B cell (primary cell): ENCODE results near the gene SOCS3.

Source experiments
- EZH2 ChIP-seq: IDR thresholded peaks from 2 replicates; pipeline ENCODE4 v1.6.1; 2012; ENCODE audit warnings: borderline replicate concordance, low read depth, mild to moderate bottlenecking, moderate library complexity, low read length; ENCODE audit not compliant: insufficient read depth, poor library complexity, severe bottlenecking
- TF ChIP-seq, protein P1 (sequence below): fragments of 200-600 bp; IDR thresholded peaks from one replicate; pipeline ENCODE4 v1.8.0; 2022; ENCODE audit warnings: antibody characterized with exemption, mild to moderate bottlenecking

DNA sequence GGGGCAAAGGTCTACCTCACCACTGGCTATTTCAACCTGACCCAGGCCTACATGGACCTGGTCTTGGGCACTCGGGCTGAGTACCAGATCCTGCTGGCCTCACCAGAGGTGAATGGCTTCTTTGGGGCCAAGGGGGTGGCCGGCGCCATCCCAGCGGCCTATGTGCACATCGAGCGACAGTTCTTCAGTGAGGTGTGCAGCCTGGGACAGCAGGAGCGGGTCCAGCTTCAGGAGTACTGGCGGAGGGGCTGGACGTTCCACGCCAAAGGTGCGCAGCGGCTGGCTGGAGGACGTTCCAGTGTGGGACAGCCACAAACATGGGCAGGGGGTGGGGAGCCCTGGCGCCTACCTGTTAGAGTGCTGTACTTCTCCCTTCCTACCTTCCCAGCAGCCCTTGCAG lies 43.9 kb upstream of the SOCS3 start:
- TF ChIP-seq, protein P1, sequence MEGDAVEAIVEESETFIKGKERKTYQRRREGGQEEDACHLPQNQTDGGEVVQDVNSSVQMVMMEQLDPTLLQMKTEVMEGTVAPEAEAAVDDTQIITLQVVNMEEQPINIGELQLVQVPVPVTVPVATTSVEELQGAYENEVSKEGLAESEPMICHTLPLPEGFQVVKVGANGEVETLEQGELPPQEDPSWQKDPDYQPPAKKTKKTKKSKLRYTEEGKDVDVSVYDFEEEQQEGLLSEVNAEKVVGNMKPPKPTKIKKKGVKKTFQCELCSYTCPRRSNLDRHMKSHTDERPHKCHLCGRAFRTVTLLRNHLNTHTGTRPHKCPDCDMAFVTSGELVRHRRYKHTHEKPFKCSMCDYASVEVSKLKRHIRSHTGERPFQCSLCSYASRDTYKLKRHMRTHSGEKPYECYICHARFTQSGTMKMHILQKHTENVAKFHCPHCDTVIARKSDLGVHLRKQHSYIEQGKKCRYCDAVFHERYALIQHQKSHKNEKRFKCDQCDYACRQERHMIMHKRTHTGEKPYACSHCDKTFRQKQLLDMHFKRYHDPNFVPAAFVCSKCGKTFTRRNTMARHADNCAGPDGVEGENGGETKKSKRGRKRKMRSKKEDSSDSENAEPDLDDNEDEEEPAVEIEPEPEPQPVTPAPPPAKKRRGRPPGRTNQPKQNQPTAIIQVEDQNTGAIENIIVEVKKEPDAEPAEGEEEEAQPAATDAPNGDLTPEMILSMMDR, result no peak
- no peak for TF ChIP-seq EZH2
